ENCODE data around the gene ENDOG.

- TF ChIP-seq, protein P1, sequence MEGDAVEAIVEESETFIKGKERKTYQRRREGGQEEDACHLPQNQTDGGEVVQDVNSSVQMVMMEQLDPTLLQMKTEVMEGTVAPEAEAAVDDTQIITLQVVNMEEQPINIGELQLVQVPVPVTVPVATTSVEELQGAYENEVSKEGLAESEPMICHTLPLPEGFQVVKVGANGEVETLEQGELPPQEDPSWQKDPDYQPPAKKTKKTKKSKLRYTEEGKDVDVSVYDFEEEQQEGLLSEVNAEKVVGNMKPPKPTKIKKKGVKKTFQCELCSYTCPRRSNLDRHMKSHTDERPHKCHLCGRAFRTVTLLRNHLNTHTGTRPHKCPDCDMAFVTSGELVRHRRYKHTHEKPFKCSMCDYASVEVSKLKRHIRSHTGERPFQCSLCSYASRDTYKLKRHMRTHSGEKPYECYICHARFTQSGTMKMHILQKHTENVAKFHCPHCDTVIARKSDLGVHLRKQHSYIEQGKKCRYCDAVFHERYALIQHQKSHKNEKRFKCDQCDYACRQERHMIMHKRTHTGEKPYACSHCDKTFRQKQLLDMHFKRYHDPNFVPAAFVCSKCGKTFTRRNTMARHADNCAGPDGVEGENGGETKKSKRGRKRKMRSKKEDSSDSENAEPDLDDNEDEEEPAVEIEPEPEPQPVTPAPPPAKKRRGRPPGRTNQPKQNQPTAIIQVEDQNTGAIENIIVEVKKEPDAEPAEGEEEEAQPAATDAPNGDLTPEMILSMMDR (conservative IDR thresholded peaks at IDR 0.05 in 1 of 2, IDR thresholded peaks at IDR 0.05 in 1 of 2; ENCODE audit: extremely low read depth in 1 of 2, insufficient read depth in 1 of 2, low read depth in 1 of 2, low read length in 2 of 2), result no peak
- no peak for TF ChIP-seq EZH2 (IDR thresholded peaks at IDR 0.05; ENCODE audit: borderline replicate concordance, low read length)
Measured at GRCh38 chr9:128792978-128793686, 25.2 kb upstream of the ENDOG start.

Data from mammary epithelial cell (primary cell).